Smooth muscle cell of the brain vasculature (primary cell): ENCODE measurements around the gene CDH26.
A peak's percentile ranks its signal among the peaks of the same experiment; 100 is the strongest.

ENCODE experiments used
- DNase-seq: peaks from one replicate; pipeline ENCODE4 v3.0.0-alpha.2; 2012; ENCODE audit warnings: low read depth, low spot score

The CDH26 gene

GRCh38 chr20:60060593-60060992 lies 102.4 kb downstream of the CDH26 start:
- no peak for DNase-seq

GRCh38 chr20:60062431-60063047 lies 104.3 kb downstream of the CDH26 start:
- DNase-seq: peak; percentile 18

- peak; percentile 65 for DNase-seq
Observed at GRCh38 chr20:60063048-60063451, 104.8 kb downstream of the CDH26 start.

- DNase-seq: no peak
Observed at GRCh38 chr20:60063739-60064380, 105.6 kb downstream of the CDH26 start.
